Sciatic nerve (tissue), 2 donors: ENCODE measurements around the gene BRMS1L. TPM values are rescaled to one million over a fixed set of nuclear protein-coding genes. Genes with fewer than 3 reads are reported as not detected.

Experiments used
- ATAC-seq: fragments of 200-7000 bp; cut with Tn5 transposase; one replicate; pipeline ENCODE4 v1.9.1; 2020; ENCODE audit warnings: mild to moderate bottlenecking, moderate library complexity
- DNase-seq: peaks from one replicate; pipeline ENCODE4 v3.0.0-alpha.2; 2020; ENCODE audit warnings: low spot score
- intact Hi-C: fragments of 100-400 bp; cut with DNase I; formaldehyde crosslinking; loops from one replicate; pipeline ENCODE4 v1.14.2; 2022
- total RNA-seq: library from RNA; stranded (reverse); fragmentation: NEBNext Ultra II Directional; extraction: Animal tissue kit (Norgen Biotek cat#: 25700); gene quantifications from one replicate; pipeline ENCODE4 v1.2.1, GENCODE V29; 2021
- donor health status: DM: no; HTN: no; CAD: no.
- donor health status: DM: no; HTN: no; CAD: no.

The BRMS1L gene
- total RNA-seq, 1 donor from 2014 or later = 12.1 TPM

DNA sequence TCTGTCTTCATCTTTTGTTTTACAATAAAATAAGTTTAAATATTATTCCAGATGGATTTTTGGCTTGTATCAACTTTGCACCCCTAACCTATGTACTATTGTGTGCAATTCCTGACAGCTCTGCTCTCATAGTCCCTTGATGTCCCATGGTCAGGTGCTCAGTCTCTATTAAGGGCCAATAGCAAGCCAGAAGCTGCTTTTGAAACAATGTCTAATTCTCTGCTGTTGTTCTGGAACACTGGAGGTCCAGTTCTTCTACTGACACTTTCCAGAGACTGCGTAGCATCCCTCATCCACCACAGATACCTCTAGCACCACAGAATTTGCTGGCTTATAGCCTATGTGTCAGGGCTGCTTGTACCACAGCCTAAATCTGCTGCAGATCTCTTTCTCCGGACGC is 74.6 kb downstream of the BRMS1L start:
- intact Hi-C loops = no loop called here
- no peak for DNase-seq
- ATAC-seq = no peak

DNA sequence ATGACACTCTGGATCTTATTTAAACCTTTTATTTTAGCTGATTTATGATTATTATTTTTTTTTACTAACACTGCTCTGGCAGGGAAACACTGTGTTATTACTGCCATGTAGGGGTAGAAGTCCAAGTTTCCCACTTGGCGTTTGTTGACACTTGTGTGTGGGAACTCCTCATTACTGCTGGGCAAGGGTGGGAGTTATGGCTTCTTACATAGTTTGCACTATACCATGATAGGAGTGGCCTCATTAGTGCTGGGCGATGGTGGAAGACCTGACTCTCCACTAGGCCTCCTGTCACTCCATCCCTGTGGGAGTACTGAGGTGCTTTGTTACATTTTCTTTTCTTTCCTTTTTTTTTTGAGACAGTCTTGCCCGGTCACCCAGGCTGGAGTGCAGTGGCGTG is 83.5 kb downstream of the BRMS1L start:
- ATAC-seq (no peak), DNase-seq (no peak)
- intact Hi-C loops = no loop called here

DNA sequence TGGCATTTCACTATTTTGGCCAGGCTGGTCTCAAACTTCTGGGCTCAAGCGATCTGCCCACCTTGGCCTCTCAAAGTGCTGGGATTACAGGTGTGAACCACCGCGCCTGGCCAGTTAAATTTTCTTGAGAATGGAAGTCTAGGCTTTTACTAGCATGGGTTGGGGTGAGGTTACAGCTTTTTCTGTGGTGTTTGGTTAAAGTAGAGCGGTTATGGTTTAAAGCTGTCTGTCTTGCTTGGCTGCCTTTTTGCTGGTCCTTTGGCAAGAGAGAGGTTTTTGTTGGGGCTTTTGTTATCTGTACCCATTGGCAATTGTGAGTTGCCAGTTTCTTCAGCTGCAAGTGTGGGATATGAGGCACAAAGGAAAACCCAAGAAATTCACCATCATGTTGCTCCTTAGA is 84.1 kb downstream of the BRMS1L start:
- intact Hi-C loops = no loop called here
- ATAC-seq (no peak), DNase-seq (no peak)

DNA sequence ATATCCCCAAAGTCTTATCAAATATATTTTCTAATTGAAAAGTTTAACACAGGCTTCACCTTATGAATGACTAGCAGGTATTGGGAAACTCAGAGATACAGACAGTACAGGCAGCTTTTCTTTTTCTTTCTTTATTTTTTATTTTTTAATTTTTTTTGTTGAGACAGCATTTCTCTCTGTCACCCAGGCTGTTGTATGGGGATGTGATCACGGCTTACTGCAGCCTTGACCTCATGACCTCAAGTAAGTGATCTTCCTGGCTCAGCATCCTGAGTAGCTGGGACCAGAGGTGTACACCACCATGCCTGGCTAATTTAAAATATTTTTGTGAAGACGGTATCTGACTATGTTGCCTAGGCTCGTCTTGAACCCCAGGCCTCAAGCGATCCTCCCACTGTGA is 85.0 kb downstream of the BRMS1L start:
- intact Hi-C loops = no loop called here
- DNase-seq (no peak), ATAC-seq (no peak)

DNA sequence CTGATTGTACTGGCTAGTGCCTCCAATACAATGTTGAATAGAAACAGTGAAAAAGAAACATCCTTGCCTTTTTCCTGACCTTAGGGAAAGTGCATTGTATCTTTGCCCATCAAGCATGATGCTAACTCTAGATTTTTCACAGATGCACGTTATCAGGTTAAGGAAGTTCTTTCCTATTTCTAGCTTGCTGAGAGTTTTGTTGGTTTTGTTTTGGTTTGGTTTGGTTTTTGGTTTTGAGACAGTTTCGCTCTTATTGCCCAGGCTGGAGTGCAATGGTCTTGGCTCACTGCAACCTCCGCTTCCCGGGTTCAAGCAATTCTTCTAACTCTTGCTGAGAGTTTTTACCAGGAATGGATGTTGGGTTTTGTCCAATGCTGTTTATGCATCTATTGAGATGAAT is 89.0 kb downstream of the BRMS1L start:
- DNase-seq (no peak), ATAC-seq (no peak)

DNA sequence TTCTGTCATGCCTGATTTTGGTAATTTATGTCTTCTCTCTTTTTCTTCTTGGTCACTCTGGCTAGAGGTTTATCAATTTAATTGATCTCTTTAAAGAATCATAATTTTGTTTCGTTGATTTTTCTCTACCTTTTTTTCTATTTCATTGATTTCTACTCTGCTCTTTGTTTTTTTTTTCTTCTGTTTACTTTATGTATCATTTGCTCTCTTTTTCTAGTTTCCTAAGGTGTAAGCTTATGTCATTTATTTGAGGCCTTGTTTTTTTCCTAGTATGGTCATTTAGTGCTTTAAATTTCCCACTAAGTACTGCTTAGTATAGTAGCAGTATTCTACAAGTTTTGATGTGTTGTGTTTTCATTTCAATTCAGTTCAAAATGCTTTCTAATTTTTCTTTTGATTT is 89.6 kb downstream of the BRMS1L start:
- no peak for DNase-seq
- intact Hi-C loops = no loop called here

More for the DNA sequence above, 89.0 kb downstream of the BRMS1L start:
- intact Hi-C loops = no loop called here

More for the DNA sequence above, 89.6 kb downstream of the BRMS1L start:
- no peak for ATAC-seq

Other genes with a start within 250 kb of the BRMS1L start
- 127 TPM for gene RALGAPA1, start 17.0 kb upstream of the BRMS1L start, total RNA-seq